Renal cortical epithelial cell (primary cell): ENCODE data around the gene GNAO1. TPM values are rescaled to one million over a fixed set of nuclear protein-coding genes. Genes with fewer than 3 reads are reported as not detected.

Experiments
- DNase-seq: peaks from one replicate; pipeline ENCODE4 v3.0.0-alpha.2; 2011; ENCODE audit warnings: low read depth
- total RNA-seq: library from RNA; depleted of rRNA; stranded (reverse); fragments of >200 nt; gene quantifications from 2 replicates; pipeline ENCODE4 v1.2.3, GENCODE V29; 2014

GNAO1 gene
- total RNA-seq, 1 donor from 2014 or later = 8.3 TPM

- no peak for DNase-seq
Observed at GRCh38 chr16:56198006-56198754, 6.9 kb downstream of the GNAO1 start.

- DNase-seq = no peak
Observed at GRCh38 chr16:56198755-56199114, 7.4 kb downstream of the GNAO1 start.

- DNase-seq = no peak
Observed at GRCh38 chr16:56199164-56199563, 7.9 kb downstream of the GNAO1 start.

GRCh38 chr16:56201030-56201429 is 9.7 kb downstream of the GNAO1 start:
- DNase-seq = no peak

- DNase-seq = peak; percentile 5
Observed at GRCh38 chr16:56202036-56202435, 10.7 kb downstream of the GNAO1 start.

- DNase-seq = peak; percentile 4
Observed at GRCh38 chr16:56203052-56203451, 11.8 kb downstream of the GNAO1 start.

- no peak for DNase-seq
Observed at GRCh38 chr16:56204816-56205215, 13.5 kb downstream of the GNAO1 start.

- DNase-seq = no peak
Observed at GRCh38 chr16:56206951-56207350, 15.7 kb downstream of the GNAO1 start.

- no peak for DNase-seq
Observed at GRCh38 chr16:56207421-56207820, 16.1 kb downstream of the GNAO1 start.

- DNase-seq = no peak
Observed at GRCh38 chr16:56211435-56211981, 20.2 kb downstream of the GNAO1 start.

- DNase-seq = no peak
Observed at GRCh38 chr16:56212144-56212543, 20.9 kb downstream of the GNAO1 start.

- DNase-seq = no peak
Observed at GRCh38 chr16:56221995-56222394, 30.7 kb downstream of the GNAO1 start.

GRCh38 chr16:56222474-56222997 is 31.2 kb downstream of the GNAO1 start:
- no peak for DNase-seq

- no peak for DNase-seq
Observed at GRCh38 chr16:56225017-56225742, 33.9 kb downstream of the GNAO1 start.

GRCh38 chr16:56226187-56226586 is 34.9 kb downstream of the GNAO1 start:
- no peak for DNase-seq

- no peak for DNase-seq
Observed at GRCh38 chr16:56226845-56227525, 35.7 kb downstream of the GNAO1 start.

- DNase-seq = no peak
Observed at GRCh38 chr16:56227936-56228335, 36.6 kb downstream of the GNAO1 start.

- no peak for DNase-seq
Observed at GRCh38 chr16:56228476-56228875, 37.2 kb downstream of the GNAO1 start.

GRCh38 chr16:56233795-56234566 is 42.7 kb downstream of the GNAO1 start:
- peak; percentile 64 for DNase-seq

- DNase-seq = peak; percentile 42
Observed at GRCh38 chr16:56234737-56235136, 43.4 kb downstream of the GNAO1 start.

- DNase-seq = no peak
Observed at GRCh38 chr16:56237451-56237930, 46.2 kb downstream of the GNAO1 start.
